Adipocyte (in vitro differentiated cells): ENCODE measurements around the gene ANO7.

Source experiments
- DNase-seq: peaks from one replicate; pipeline ENCODE4 v3.0.0-alpha.2; 2015; ENCODE audit warnings: low read depth
- H3K27me3 ChIP-seq: replicated peaks from 2 replicates; pipeline ENCODE4 v1.7.0; 2013; ENCODE audit warnings: mild to moderate bottlenecking, low read length, moderate library complexity; ENCODE audit not compliant: control insufficient read depth, insufficient read depth
- H3K36me3 ChIP-seq: 2 replicates; pipeline ENCODE4 v1.7.0; 2013; ENCODE audit warnings: low read length, mild to moderate bottlenecking, moderate library complexity; ENCODE audit not compliant: control insufficient read depth, insufficient read depth, severe bottlenecking
- H3K4me1 ChIP-seq: 2 replicates; pipeline ENCODE4 v1.7.0; 2013; ENCODE audit warnings: mild to moderate bottlenecking, low read length, moderate library complexity; ENCODE audit not compliant: control insufficient read depth, insufficient read depth
- H3K4me3 ChIP-seq: 2 replicates; pipeline ENCODE4 v1.7.0; 2013; ENCODE audit warnings: mild to moderate bottlenecking, low read length, moderate library complexity
- H3K9ac ChIP-seq: 2 replicates; pipeline ENCODE4 v1.7.0; 2013; ENCODE audit warnings: mild to moderate bottlenecking, low read length, moderate library complexity
- H3K9me3 ChIP-seq: 2 replicates; pipeline ENCODE4 v1.7.0; 2013; ENCODE audit warnings: mild to moderate bottlenecking, low read length, moderate library complexity; ENCODE audit not compliant: control insufficient read depth

Gene ANO7

DNA sequence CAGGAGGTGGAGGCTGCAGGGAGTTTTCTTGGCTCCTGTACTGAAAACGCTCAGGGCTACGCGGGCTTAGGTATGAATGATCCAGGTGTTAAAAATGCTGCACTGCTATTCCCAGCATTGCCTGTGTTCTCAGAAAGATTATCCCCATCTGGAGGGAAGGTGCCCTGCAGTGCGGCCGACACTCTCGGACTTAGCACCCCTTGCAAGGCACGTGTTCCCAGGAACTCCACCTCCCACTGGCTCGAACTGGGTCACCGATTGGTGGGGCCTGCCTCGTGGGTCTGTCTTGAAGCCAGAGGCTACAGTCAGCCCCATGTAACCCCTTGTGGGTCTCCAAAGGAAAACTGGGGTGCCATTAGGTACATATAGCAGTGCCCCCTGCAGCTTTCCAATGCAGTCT lies 25.7 kb downstream of the ANO7 start:
- H3K9me3 ChIP-seq: no peaks in the 10 kb centered on the region
- H3K9ac ChIP-seq: no peak overlapping the region
- peaks cover 7% of the 10 kb centered on the region for H3K4me1 ChIP-seq
- no peak for DNase-seq
- peaks cover 35% of the 10 kb centered on the region for H3K27me3 ChIP-seq
- H3K4me3 ChIP-seq: no peak overlapping the region
- H3K36me3 ChIP-seq: no peaks in the 10 kb centered on the region

DNA sequence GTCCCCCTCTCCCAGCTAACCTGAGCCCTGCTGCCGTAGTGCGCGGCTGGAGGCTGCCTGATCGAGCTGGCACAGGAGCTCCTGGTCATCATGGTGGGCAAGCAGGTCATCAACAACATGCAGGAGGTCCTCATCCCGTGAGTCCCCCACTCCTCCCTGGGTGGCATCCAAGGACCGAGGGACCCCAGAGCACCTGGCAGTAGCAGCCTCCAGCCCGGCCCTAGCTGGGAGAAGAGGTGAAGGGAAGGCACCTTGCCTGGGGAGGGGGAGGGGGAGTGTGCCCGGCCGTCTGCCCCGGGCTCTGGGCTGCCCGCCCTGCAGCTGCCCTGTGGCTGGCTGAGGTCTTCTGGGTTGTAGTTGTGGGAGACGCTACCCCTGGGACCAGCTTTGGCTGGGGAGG lies 26.3 kb downstream of the ANO7 start:
- no peak for DNase-seq
- no peaks in the 10 kb centered on the region for H3K36me3 ChIP-seq
- H3K4me3 ChIP-seq: no peak overlapping the region
- peaks cover 35% of the 10 kb centered on the region for H3K27me3 ChIP-seq
- H3K4me1 ChIP-seq: peaks cover 7% of the 10 kb centered on the region
- no peak overlapping the region for H3K9ac ChIP-seq
- no peaks in the 10 kb centered on the region for H3K9me3 ChIP-seq

DNA sequence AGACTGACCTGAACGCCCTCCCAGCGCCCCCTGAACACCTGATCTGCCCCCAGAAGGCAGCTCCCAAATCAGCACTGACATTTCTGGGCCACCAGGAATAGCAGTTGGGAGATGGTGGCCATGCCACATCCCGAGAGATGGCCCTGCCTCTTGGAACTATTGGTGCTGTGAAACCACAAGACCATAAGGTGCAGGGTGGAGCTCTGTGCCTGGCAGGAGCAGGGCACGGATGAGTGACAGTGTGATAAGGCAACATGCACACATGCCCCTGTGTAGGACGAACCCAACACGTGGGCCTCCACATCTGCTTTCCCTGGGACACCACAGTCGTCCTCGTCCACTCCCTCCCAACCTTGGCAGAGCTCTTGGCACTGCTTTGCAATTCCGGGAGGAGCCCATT lies 26.9 kb downstream of the ANO7 start:
- Histone ChIP-seq H3K36me3 (no peaks in the 10 kb centered on the region), H3K4me1 (peaks cover 7% of the 10 kb centered on the region), H3K9ac (no peak overlapping the region), H3K4me3 (no peak overlapping the region), H3K9me3 (no peaks in the 10 kb centered on the region), H3K27me3 (peaks cover 35% of the 10 kb centered on the region)
- DNase-seq: no peak

DNA sequence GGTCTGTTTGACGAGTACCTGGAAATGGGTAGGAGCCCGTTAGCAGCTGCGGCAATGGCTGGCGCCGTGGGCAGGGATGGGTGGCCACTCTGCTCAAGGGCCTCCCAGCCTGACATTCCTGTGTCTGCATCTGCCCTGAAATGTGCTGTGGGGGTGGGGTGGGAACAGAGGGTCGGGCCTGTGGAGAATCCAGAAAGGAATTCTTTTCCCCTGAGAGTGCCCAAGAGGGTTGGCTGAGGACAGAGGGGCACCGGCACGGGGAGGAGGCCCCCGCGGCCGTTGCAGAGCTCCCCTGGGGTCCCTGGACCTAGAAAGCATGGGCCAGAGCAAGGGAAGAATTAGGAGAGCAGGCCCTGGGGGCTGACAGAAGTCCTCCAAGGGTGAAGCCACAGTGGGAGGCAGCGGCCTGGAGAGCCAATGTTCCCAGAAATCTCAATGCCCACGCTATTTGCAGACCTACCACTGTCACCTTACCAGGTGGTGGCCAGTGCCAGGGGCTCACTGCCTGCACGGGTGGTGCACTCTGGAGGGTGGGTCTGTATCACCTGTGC lies 27.8 kb downstream of the ANO7 start:
- Histone ChIP-seq H3K4me1 (peaks cover 7% of the 10 kb centered on the region), H3K9me3 (no peaks in the 10 kb centered on the region), H3K36me3 (no peaks in the 10 kb centered on the region), H3K4me3 (no peak overlapping the region), H3K27me3 (peaks cover 34% of the 10 kb centered on the region), H3K9ac (no peak overlapping the region)
- DNase-seq: peak; percentile 21

DNA sequence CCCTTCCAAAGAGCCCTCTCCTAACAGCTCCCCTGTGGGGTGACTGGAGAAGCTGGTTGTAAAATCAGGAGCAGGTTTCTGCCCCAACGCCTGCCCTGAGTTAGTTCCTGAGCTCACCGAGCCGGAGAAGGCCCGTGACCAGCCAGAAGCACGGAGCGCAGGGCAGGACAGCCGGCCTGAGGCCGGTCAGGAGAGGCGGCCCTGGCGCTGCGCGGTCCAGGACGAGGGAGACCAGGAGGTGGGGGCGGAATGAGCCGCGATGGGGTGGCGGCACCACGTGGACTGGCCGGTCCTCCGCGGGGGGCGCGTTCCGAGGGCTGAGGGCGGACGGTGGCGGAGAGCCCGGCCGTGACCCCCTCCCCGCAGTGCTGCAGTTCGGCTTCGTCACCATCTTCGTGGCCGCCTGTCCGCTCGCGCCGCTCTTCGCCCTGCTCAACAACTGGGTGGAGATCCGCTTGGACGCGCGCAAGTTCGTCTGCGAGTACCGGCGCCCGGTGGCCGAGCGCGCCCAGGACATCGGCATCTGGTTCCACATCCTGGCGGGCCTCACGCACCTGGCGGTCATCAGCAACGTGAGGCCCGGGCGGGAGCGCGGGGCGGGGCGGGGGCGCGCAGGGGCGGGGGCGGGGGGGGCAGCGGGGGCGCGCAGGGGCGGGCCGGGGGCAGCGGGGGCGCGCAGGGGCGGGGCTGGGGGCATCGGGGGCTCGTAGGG lies 29.0 kb downstream of the ANO7 start:
- DNase-seq: peak; percentile 84
- Histone ChIP-seq H3K4me1 (peaks cover 7% of the 10 kb centered on the region), H3K9me3 (no peaks in the 10 kb centered on the region), H3K36me3 (no peaks in the 10 kb centered on the region), H3K27me3 (peaks cover 23% of the 10 kb centered on the region), H3K9ac (peak overlapping the region; percentile 42), H3K4me3 (peak overlapping the region; percentile 72)

DNA sequence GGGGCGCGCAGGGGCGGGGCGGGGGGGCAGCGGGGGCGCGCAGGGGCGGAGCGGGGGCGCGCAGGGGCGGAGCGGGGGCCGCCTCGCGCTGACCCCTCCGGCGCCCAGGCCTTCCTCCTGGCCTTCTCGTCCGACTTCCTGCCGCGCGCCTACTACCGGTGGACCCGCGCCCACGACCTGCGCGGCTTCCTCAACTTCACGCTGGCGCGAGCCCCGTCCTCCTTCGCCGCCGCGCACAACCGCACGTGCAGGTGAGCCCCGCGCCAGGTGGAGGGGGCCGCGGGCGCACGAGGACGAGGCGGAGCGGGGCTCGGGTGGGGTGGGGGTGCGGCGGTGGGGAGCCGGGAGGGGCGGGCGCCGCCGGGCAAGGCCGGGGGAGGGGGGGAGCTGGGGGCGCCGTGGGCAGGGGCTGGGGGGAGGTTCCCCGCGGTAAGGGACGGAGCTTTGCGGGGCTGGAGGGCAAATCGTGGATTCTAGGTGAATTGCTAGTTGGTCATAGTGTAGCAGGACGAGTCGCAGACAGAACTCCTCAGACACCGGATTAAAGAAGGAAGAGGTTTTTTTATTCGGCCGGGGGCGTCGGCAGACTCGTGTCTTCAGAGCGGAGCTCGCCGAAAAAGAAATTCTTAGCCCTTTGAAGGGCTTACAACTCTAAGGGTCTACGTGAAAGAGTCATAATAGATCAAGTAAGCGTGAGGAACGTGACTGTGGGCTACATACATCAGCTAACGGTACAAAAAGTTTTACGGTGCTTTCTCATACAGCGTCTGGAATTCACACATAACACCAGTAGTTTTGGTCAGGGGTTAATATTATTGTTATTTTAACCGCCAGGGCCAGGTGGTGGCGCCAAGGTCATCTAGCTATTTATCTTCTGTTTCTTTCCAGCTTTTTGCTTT lies 29.9 kb downstream of the ANO7 start:
- peak overlapping the region; percentile 59 for H3K9ac ChIP-seq
- peaks cover 17% of the 10 kb centered on the region for H3K27me3 ChIP-seq
- H3K4me1 ChIP-seq: peaks cover 7% of the 10 kb centered on the region
- H3K36me3 ChIP-seq: no peaks in the 10 kb centered on the region
- peak overlapping the region; percentile 80 for H3K4me3 ChIP-seq
- no peaks in the 10 kb centered on the region for H3K9me3 ChIP-seq
- peak; percentile 71 for DNase-seq

DNA sequence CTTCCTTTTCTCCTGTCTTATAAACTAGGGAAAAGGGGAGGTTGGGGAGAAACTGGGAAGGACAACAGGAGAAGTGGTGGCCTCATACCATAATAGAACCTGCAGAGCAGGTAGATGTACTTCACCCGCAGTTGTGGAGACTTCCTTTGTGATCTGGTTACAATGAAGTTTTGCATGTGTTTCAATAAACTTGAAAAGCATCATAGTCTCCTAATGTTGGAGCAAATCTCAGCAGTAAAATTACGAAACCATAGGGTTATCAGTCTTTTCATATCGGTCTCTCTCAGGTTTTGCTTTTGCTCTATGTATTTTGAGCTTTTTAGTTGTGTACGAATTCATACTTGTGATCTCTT lies 30.5 kb downstream of the ANO7 start:
- DNase-seq: peak; percentile 8
- H3K4me3 ChIP-seq: peak overlapping the region; percentile 80
- peaks cover 10% of the 10 kb centered on the region for H3K4me1 ChIP-seq
- H3K36me3 ChIP-seq: no peaks in the 10 kb centered on the region
- peaks cover 12% of the 10 kb centered on the region for H3K27me3 ChIP-seq
- no peaks in the 10 kb centered on the region for H3K9me3 ChIP-seq
- peak overlapping the region; percentile 59 for H3K9ac ChIP-seq

DNA sequence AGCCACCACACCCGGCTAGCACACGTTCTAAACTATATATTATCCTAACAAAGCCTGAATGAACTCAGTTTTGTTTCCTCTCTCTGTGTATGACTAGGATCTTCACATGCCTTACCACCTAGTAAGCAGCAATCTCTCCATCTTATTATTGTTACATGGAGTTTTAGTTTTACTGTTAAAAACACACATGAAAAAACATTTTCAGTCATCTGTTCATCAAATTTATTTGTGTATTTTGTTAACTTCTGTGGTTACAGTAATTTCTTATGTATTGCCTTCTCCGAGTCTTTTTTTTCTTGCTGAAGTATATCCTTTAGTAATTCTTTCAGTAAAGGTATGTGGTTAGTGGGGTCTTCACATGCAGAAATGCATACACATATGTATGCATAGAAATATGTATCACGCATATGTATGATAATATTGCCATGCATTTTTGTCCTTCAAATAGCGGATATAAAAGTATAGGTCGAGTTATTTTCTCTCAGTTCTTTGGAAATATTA lies 31.4 kb downstream of the ANO7 start:
- peaks cover 15% of the 10 kb centered on the region for H3K4me1 ChIP-seq
- H3K9ac ChIP-seq: no peak overlapping the region
- peaks cover 5% of the 10 kb centered on the region for H3K27me3 ChIP-seq
- no peaks in the 10 kb centered on the region for H3K9me3 ChIP-seq
- H3K4me3 ChIP-seq: no peak overlapping the region
- no peaks in the 10 kb centered on the region for H3K36me3 ChIP-seq
- no peak for DNase-seq

DNA sequence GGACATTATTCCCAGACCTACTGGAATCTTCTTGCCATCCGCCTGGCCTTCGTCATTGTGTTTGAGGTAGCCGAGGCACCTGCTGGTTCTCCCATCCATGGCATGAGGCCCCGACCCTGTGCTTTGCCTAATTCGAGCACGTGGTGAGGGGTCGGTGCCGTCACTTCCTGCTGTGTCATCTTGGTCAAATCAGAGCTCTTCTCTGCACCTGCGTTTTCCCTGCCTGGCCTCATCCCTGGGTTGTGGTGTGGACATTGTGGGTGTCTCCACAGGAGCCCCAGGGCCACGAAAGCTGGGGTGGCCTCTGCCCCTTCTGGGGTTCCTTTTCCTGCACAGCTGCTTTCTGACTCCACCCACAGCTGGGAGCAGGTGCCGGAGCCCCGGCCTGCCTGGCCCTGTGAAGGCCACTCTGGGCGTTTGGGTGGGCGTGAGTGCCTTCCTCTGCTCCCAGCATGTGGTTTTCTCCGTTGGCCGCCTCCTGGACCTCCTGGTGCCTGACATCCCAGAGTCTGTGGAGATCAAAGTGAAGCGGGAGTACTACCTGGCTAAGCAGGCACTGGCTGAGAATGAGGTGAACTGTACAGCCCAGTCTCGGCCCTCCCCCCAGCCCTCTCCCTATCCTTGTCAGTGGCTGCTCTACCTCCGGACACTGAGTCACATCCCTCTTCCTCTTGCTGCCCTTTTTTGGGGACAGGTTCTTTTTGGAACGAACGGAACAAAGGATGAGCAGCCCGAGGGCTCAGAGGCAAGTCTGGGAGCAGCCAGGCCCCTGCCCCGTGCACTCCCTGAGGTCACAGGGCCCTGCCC lies 34.9 kb downstream of the ANO7 start:
- Histone ChIP-seq H3K27me3 (no peaks in the 10 kb centered on the region), H3K9ac (no peak overlapping the region), H3K9me3 (no peaks in the 10 kb centered on the region), H3K4me3 (no peak overlapping the region), H3K36me3 (peaks cover 33% of the 10 kb centered on the region), H3K4me1 (peaks cover 15% of the 10 kb centered on the region)
- peak; percentile 7 for DNase-seq

DNA sequence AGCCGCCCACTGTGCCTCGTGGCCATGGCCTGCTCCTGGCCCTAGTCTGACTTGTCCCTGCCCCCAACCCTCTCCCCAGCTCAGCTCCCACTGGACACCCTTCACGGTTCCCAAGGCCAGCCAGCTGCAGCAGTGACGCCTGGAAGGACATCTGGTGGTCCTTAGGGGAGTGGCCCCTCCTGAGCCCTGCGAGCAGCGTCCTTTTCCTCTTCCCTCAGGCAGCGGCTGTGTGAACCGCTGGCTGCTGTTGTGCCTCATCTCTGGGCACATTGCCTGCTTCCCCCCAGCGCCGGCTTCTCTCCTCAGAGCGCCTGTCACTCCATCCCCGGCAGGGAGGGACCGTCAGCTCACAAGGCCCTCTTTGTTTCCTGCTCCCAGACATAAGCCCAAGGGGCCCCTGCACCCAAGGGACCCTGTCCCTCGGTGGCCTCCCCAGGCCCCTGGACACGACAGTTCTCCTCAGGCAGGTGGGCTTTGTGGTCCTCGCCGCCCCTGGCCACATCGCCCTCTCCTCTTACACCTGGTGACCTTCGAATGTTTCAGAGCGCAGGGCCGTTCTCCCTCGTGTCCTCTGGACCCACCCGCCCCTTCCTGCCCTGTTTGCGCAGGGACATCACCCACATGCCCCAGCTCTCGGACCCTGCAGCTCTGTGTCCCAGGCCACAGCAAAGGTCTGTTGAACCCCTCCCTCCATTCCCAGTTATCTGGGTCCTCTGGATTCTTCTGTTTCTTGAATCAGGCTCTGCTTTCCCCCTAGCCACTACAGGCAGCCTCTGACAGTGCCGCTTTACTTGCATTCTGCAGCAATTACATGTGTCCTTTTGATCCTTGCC lies 35.8 kb downstream of the ANO7 start:
- Histone ChIP-seq H3K36me3 (peaks cover 41% of the 10 kb centered on the region), H3K4me1 (peaks cover 9% of the 10 kb centered on the region), H3K27me3 (no peaks in the 10 kb centered on the region), H3K9ac (no peak overlapping the region), H3K9me3 (no peaks in the 10 kb centered on the region), H3K4me3 (no peak overlapping the region)
- DNase-seq: peak; percentile 45
